Kidney epithelial cell (primary cell): Measurements from ENCODE around the gene PDIK1L. TPM values are rescaled to one million over a fixed set of nuclear protein-coding genes. Genes with fewer than 3 reads are reported as not detected.

ENCODE experiments used
- DNase-seq: peaks from one replicate; pipeline ENCODE4 v3.0.0-alpha.2; 2010; ENCODE audit warnings: low read depth
- H3K27me3 ChIP-seq: 2 replicates; pipeline ENCODE4 v1.6.0; 2011; ENCODE audit warnings: low read length; ENCODE audit not compliant: control insufficient read depth, insufficient read depth
- H3K36me3 ChIP-seq: 2 replicates; pipeline ENCODE4 v1.5.1; 2011; ENCODE audit warnings: low read length; ENCODE audit not compliant: control insufficient read depth, insufficient read depth
- H3K4me3 ChIP-seq: 2 replicates; pipeline ENCODE4 v1.5.1; 2011; ENCODE audit warnings: low read depth, mild to moderate bottlenecking, control low read depth, low read length
- total RNA-seq: library from RNA; depleted of rRNA; stranded (reverse); fragments of >200 nt; gene quantifications from 2 replicates; pipeline ENCODE4 v1.2.3, GENCODE V29; 2015
- TF ChIP-seq, protein P1 (sequence below): IDR thresholded peaks from 2 replicates; pipeline ENCODE4 v1.5.1; 2011; ENCODE audit warnings: mild to moderate bottlenecking, moderate library complexity, low read length, control low read depth, inconsistent platforms; ENCODE audit not compliant: insufficient read depth, poor library complexity, severe bottlenecking

Gene PDIK1L
- total RNA-seq = 6.6 and 6.8 TPM in 2 replicates

- Histone ChIP-seq H3K27me3 (no peaks in the 10 kb centered on the region), H3K4me3 (peak within 1 kb of the TSS; percentile 98), H3K36me3 (no peaks in the 10 kb centered on the region)
- TF ChIP-seq, protein P1, sequence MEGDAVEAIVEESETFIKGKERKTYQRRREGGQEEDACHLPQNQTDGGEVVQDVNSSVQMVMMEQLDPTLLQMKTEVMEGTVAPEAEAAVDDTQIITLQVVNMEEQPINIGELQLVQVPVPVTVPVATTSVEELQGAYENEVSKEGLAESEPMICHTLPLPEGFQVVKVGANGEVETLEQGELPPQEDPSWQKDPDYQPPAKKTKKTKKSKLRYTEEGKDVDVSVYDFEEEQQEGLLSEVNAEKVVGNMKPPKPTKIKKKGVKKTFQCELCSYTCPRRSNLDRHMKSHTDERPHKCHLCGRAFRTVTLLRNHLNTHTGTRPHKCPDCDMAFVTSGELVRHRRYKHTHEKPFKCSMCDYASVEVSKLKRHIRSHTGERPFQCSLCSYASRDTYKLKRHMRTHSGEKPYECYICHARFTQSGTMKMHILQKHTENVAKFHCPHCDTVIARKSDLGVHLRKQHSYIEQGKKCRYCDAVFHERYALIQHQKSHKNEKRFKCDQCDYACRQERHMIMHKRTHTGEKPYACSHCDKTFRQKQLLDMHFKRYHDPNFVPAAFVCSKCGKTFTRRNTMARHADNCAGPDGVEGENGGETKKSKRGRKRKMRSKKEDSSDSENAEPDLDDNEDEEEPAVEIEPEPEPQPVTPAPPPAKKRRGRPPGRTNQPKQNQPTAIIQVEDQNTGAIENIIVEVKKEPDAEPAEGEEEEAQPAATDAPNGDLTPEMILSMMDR = no peak
- DNase-seq = peak; percentile 70
Observed at GRCh38 chr1:26111530-26112406, at the start of gene PDIK1L. Gene PDIK1L (plus strand): TSS chr1:26111824. CDS start chr1:26114309, 2,485 bp downstream.

DNA sequence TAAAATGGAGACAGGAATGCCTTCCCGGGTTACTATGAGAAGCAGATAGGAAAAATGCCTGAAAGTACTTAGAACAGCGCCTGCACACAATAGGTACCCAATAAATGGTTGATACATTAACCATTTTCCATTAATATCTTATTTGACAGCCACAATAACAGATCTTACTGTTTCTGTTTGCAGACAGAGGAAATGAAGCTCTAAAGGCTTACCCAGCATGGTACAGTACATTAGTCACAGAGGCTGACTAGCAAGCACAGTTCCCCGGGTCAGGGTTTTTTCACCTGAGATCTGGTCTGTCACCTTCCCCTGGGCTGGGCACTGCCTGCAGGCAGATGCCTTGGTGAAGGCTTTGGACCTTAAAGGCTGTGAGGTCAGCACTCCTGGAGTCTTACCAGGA lies 47.1 kb upstream of the PDIK1L start:
- Histone ChIP-seq H3K36me3 (no peaks in the 10 kb centered on the region), H3K27me3 (peaks cover 21% of the 10 kb centered on the region), H3K4me3 (no peak overlapping the region)
- peak; percentile 53 for DNase-seq
- TF ChIP-seq, protein P1 = no peak

- TF ChIP-seq, protein P1 = no peak
- H3K27me3 ChIP-seq = peaks cover 12% of the 10 kb centered on the region
- H3K4me3 ChIP-seq = no peak overlapping the region
- DNase-seq = no peak
- no peaks in the 10 kb centered on the region for H3K36me3 ChIP-seq
Observed at GRCh38 chr1:26066160-26066559, 45.5 kb upstream of the PDIK1L start.

DNA sequence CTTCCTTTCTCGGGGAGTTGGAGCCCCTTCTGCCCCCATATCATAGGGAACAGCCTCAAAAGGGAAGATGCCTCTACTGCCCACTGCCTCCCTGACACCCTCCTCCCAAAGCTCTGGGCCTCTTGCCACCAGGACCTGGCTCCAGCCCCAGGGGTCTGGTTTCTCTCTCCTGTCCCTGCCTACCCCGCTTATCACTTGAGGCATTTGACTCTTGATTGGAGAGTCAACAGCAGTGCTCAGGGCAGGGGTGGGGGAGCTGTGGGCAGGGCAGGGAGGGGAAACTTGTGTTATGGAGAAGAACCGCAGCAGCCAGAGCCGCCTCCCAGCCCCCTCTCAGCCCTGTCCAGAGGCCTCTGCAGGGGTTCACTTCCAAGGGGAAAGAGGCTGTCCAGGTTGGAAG lies 44.8 kb upstream of the PDIK1L start:
- DNase-seq = no peak
- no peak overlapping the region for H3K4me3 ChIP-seq
- peaks cover 9% of the 10 kb centered on the region for H3K27me3 ChIP-seq
- TF ChIP-seq, protein P1 = no peak
- no peaks in the 10 kb centered on the region for H3K36me3 ChIP-seq

DNA sequence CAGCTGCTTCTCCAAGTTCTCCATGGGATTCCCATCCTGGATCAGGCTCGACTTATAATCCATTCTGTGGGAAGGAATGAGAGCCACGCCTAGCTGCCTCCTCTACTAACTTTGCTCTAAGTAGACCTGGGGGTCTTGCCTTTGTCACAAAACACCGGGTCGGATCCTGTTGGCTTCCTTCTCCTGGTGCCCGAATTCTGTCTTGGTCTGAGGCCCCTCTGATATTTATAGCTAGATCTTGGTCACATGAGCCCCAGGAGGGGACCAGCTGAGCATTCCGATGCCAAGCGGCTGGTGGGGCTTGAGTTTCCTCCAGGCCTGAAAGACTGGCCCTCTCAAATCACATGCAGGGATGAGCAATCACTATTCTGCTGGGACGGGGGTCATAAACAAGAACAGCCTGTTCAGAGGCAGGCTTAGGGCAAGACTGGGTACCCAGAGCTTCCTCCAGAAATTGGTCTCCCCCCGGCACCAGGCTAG lies 44.2 kb upstream of the PDIK1L start, which contains the start of gene TRIM63:
TRIM63 (minus strand) TSS at position 199 of the 480 bp plus-strand sequence; CDS start at position 63, 136 bp downstream.
- TF ChIP-seq, protein P1 = no peak
- H3K27me3 ChIP-seq = peaks cover 9% of the 10 kb centered on the region
- no peak for DNase-seq
- H3K4me3 ChIP-seq = no peak within 1 kb of the TSS
- H3K36me3 ChIP-seq = no peaks in the 10 kb centered on the region
